H9 (cell line): ENCODE measurements around the gene WFIKKN2. TPM values are rescaled to one million over a fixed set of nuclear protein-coding genes. Genes with fewer than 3 reads are reported as not detected.

Source experiments
- DNase-seq: peaks from one replicate; pipeline ENCODE4 v3.0.0-alpha.2; 2017
- H2AFZ ChIP-seq: one replicate; pipeline ENCODE4 v1.6.1; 2013; ENCODE audit warnings: mild to moderate bottlenecking, low read length, control low read depth, moderate library complexity
- H2AK5ac ChIP-seq: 2 replicates; pipeline ENCODE4 v1.6.1; 2013; ENCODE audit warnings: low read length, control low read depth, mixed read lengths; ENCODE audit not compliant: insufficient read length
- H2BK120ac ChIP-seq: one replicate; pipeline ENCODE4 v1.6.1; 2013; ENCODE audit warnings: low read depth, mild to moderate bottlenecking, low read length, control low read depth, inconsistent platforms; ENCODE audit not compliant: poor library complexity, severe bottlenecking
- H2BK12ac ChIP-seq: 2 replicates; pipeline ENCODE4 v1.6.1; 2013; ENCODE audit warnings: low read length, control low read depth, mixed read lengths, low read depth; ENCODE audit not compliant: insufficient read length
- H2BK15ac ChIP-seq: 2 replicates; pipeline ENCODE4 v1.6.1; 2013; ENCODE audit warnings: low read depth, low read length, control low read depth
- H2BK20ac ChIP-seq: one replicate; pipeline ENCODE4 v1.6.1; 2013; ENCODE audit warnings: low read depth, mild to moderate bottlenecking, low read length, control low read depth, inconsistent platforms; ENCODE audit not compliant: poor library complexity, severe bottlenecking
- H2BK5ac ChIP-seq: 2 replicates; pipeline ENCODE4 v1.6.1; 2013; ENCODE audit warnings: low read length, control low read depth, mixed read lengths; ENCODE audit not compliant: insufficient read length
- H3K14ac ChIP-seq: 2 replicates; pipeline ENCODE4 v1.6.1; 2013; ENCODE audit warnings: low read length, control low read depth; ENCODE audit not compliant: insufficient read depth
- H3K18ac ChIP-seq: 2 replicates; pipeline ENCODE4 v1.6.1; 2013; ENCODE audit warnings: low read depth, mild to moderate bottlenecking, mixed read lengths, low read length, control low read depth; ENCODE audit not compliant: insufficient read length
- H3K23ac ChIP-seq: 2 replicates; pipeline ENCODE4 v1.6.1; 2013; ENCODE audit warnings: low read length, control low read depth, mixed read lengths, low read depth; ENCODE audit not compliant: insufficient read length
- H3K23me2 ChIP-seq: 2 replicates; pipeline ENCODE4 v1.6.1; 2013; ENCODE audit warnings: low read depth, mild to moderate bottlenecking, mixed read lengths, low read length, control low read depth; ENCODE audit not compliant: insufficient read length, poor library complexity, severe bottlenecking
- H3K27ac ChIP-seq: 2 replicates; pipeline ENCODE4 v1.5.1; 2013; ENCODE audit warnings: low read length, control low read depth, mixed read lengths, low read depth; ENCODE audit not compliant: insufficient read length
- H3K27me3 ChIP-seq: 2 replicates; pipeline ENCODE4 v1.6.1; 2013; ENCODE audit warnings: low read length, control low read depth, inconsistent platforms; ENCODE audit not compliant: insufficient read depth
- H3K4ac ChIP-seq: 2 replicates; pipeline ENCODE4 v1.6.1; 2013; ENCODE audit warnings: low read depth, mild to moderate bottlenecking, control low read depth, inconsistent platforms, low read length, moderate library complexity
- H3K4me1 ChIP-seq: 2 replicates; pipeline ENCODE4 v1.6.1; 2013; ENCODE audit warnings: low read length, control low read depth, inconsistent platforms; ENCODE audit not compliant: insufficient read depth
- H3K4me2 ChIP-seq: 2 replicates; pipeline ENCODE4 v1.6.1; 2013; ENCODE audit warnings: low read length, control low read depth, mixed read lengths; ENCODE audit not compliant: insufficient read length, insufficient read depth
- H3K56ac ChIP-seq: 2 replicates; pipeline ENCODE4 v1.6.1; 2013; ENCODE audit warnings: low read depth, mild to moderate bottlenecking, mixed read lengths, low read length, control low read depth; ENCODE audit not compliant: insufficient read length
- H3K79me1 ChIP-seq: 2 replicates; pipeline ENCODE4 v1.6.1; 2013; ENCODE audit warnings: low read depth, mild to moderate bottlenecking, moderate library complexity, low read length, control low read depth, inconsistent platforms; ENCODE audit not compliant: insufficient read depth, poor library complexity, severe bottlenecking
- H3K79me2 ChIP-seq: 2 replicates; pipeline ENCODE4 v1.6.1; 2013; ENCODE audit warnings: low read length, control low read depth, inconsistent platforms; ENCODE audit not compliant: insufficient read depth
- H3K9ac ChIP-seq: 2 replicates; pipeline ENCODE4 v1.6.1; 2013; ENCODE audit warnings: low read length, control low read depth, mixed read lengths; ENCODE audit not compliant: insufficient read length; ENCODE audit errors: extremely low read depth
- H3K9me3 ChIP-seq: one replicate; pipeline ENCODE4 v1.6.1; 2013; ENCODE audit warnings: low read depth, low read length, inconsistent platforms; ENCODE audit not compliant: control insufficient read depth
- H3T11ph ChIP-seq: one replicate; pipeline ENCODE4 v1.6.1; 2013; ENCODE audit warnings: mild to moderate bottlenecking, low read length, control low read depth, inconsistent platforms
- H4K20me1 ChIP-seq: one replicate; pipeline ENCODE4 v1.6.1; 2013; ENCODE audit not compliant: control insufficient read depth, insufficient read length, insufficient read depth
- H4K5ac ChIP-seq: 2 replicates; pipeline ENCODE4 v1.6.1; 2013; ENCODE audit warnings: low read depth, mild to moderate bottlenecking, mixed read lengths, low read length, control low read depth; ENCODE audit not compliant: insufficient read length
- H4K8ac ChIP-seq: replicated peaks from 2 replicates; pipeline ENCODE4 v1.6.1; 2013; ENCODE audit warnings: low read length, control low read depth, mixed read lengths, low read depth; ENCODE audit not compliant: insufficient read length
- H4K91ac ChIP-seq: 2 replicates; pipeline ENCODE4 v1.6.1; 2013; ENCODE audit warnings: low read depth, mild to moderate bottlenecking, moderate library complexity, mixed read lengths, low read length, control low read depth; ENCODE audit not compliant: insufficient read length
- H3K27ac Mint-ChIP-seq, 3 experiments: 2 replicates in 2 of 3; 3 replicates in 1 of 3; pipeline ENCODE4 v1.8.0; 2020 to 2021; ENCODE audit warnings: mixed read lengths in 3 of 3, mild to moderate bottlenecking in 1 of 3, moderate library complexity in 1 of 3
- H3K27me3 Mint-ChIP-seq: 2 replicates; pipeline ENCODE4 v1.8.0; 2021; ENCODE audit warnings: low read depth, mild to moderate bottlenecking, moderate library complexity, mixed read lengths
- H3K36me3 Mint-ChIP-seq, 3 experiments: 2 replicates in 2 of 3; 3 replicates in 1 of 3; pipeline ENCODE4 v1.8.0; 2020 to 2021; ENCODE audit warnings: low read depth in 3 of 3, mixed read lengths in 3 of 3; ENCODE audit not compliant: insufficient read depth in 1 of 3
- H3K4me1 Mint-ChIP-seq, 2 experiments: 2 replicates each; pipeline ENCODE4 v1.8.0; 2020; ENCODE audit warnings: mixed read lengths in 2 of 2
- H3K4me3 Mint-ChIP-seq, 2 experiments: 2 replicates in 1 of 2; 3 replicates in 1 of 2; pipeline ENCODE4 v1.8.0; 2020 to 2021; ENCODE audit warnings: mild to moderate bottlenecking in 2 of 2, mixed read lengths in 2 of 2, moderate library complexity in 1 of 2
- H3K9me3 Mint-ChIP-seq, 2 experiments: 2 replicates in 1 of 2; 3 replicates in 1 of 2; pipeline ENCODE4 v1.8.0; 2020; ENCODE audit warnings: mild to moderate bottlenecking in 2 of 2, mixed read lengths in 2 of 2, moderate library complexity in 1 of 2
- WGBS: extraction: QIAGEN DNeasy Blood & Tissue Kit; methylation state at CpG from one replicate; pipeline ENCODE4 v1.1.7; 2013; ENCODE audit warnings: missing lambda C conversion rate, low lambda C conversion rate, mixed read lengths; ENCODE audit not compliant: insufficient read length; ENCODE audit errors: extremely low coverage; 5-methylcytosine and 5-hydroxymethylcytosine counted together
- total RNA-seq: library from RNA; stranded (reverse); gene quantifications from 2 replicates; pipeline ENCODE4 v1.2.1, GENCODE V29; 2021
- TF ChIP-seq, protein P1 (sequence below): fragments of 200-600 bp; sonication (generic); conservative IDR thresholded peaks from 3 replicates; pipeline ENCODE4 v1.8.0; 2021; ENCODE audit warnings: antibody characterized with exemption, mild to moderate bottlenecking

Gene WFIKKN2
- total RNA-seq, 1 experiment from 2014 or later, result 1.1 TPM

DNA sequence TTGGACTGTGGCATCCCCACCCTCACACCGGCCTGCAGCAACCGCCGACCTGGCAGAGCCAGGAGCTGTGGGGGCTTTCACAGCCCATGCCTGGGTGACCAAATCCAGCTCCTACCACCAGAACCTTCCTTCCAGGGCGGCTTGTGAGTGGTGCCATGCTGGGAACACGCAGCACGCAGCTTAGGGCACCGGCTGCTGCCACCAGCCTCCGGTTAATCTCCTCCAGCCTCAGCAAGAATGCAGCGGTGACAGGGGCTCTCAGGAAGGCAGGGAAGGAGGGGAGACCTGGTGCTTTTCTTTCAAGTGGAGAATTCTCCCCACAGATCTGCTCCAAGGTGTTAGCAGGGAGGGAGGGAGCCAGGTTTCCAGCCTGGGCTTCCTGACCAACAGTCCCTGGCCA lies 35.8 kb upstream of the WFIKKN2 start:
- Histone ChIP-seq H2BK15ac (no peak overlapping the region), H3K79me1 (no peaks in the 10 kb centered on the region), H3K18ac (no peak overlapping the region), H3K27me3 (no peaks in the 10 kb centered on the region), H2BK5ac (no peak overlapping the region), H3K9me3 (no peaks in the 10 kb centered on the region), H3K4me1 (no peaks in the 10 kb centered on the region), H4K5ac (no peak overlapping the region), H2BK20ac (no peak overlapping the region), H3K56ac (no peak overlapping the region), H4K91ac (no peak overlapping the region), H2AK5ac (no peak overlapping the region), H3K4ac (no peak overlapping the region), H3T11ph (no peak overlapping the region), H2AFZ (no peak overlapping the region), H4K20me1 (no peaks in the 10 kb centered on the region), H3K4me2 (no peak overlapping the region), H4K8ac (no peak overlapping the region), H3K14ac (no peak overlapping the region), H2BK12ac (no peak overlapping the region), H3K27ac (no peak overlapping the region), H3K23ac (no peak overlapping the region), H3K23me2 (no peaks in the 10 kb centered on the region), H3K9ac (no peak overlapping the region), H2BK120ac (no peak overlapping the region), H3K79me2 (no peaks in the 10 kb centered on the region)
- TF ChIP-seq, protein P1, sequence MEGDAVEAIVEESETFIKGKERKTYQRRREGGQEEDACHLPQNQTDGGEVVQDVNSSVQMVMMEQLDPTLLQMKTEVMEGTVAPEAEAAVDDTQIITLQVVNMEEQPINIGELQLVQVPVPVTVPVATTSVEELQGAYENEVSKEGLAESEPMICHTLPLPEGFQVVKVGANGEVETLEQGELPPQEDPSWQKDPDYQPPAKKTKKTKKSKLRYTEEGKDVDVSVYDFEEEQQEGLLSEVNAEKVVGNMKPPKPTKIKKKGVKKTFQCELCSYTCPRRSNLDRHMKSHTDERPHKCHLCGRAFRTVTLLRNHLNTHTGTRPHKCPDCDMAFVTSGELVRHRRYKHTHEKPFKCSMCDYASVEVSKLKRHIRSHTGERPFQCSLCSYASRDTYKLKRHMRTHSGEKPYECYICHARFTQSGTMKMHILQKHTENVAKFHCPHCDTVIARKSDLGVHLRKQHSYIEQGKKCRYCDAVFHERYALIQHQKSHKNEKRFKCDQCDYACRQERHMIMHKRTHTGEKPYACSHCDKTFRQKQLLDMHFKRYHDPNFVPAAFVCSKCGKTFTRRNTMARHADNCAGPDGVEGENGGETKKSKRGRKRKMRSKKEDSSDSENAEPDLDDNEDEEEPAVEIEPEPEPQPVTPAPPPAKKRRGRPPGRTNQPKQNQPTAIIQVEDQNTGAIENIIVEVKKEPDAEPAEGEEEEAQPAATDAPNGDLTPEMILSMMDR, result no peak
- DNase-seq, result no peak
- Mint-ChIP-seq H3K4me3 (no peak overlapping the region), H3K27ac (peak overlapping the region in 1 of 3 experiments; percentile 41; a peak in 1 of 7 replicates), H3K36me3 (no peaks in the 10 kb centered on the region; a peak in 1 of 7 replicates), H3K27me3 (no peaks in the 10 kb centered on the region; the same call in none of the 2 replicates), H3K4me1 (peaks cover 20 to 26% of the 10 kb centered on the region in 2 experiments), H3K9me3 (no peaks in the 10 kb centered on the region; a peak in 1 of 5 replicates)
- no CpG with 5 or more reads among the region's 9 CpGs for WGBS
